ENCODE results near the gene RALGPS1.

- no peak for TF ChIP-seq CTCF (IDR thresholded peaks at IDR 0.05; ENCODE audit: poor library complexity)
- no peak for TF ChIP-seq EZH2 (IDR thresholded peaks at IDR 0.05; ENCODE audit: borderline replicate concordance)
These were observed 234.4 kb downstream of the RALGPS1 start for GRCh38 chr9:127149010-127149409.
